ENCODE data around the gene CEND1.

Gene CEND1

DNA sequence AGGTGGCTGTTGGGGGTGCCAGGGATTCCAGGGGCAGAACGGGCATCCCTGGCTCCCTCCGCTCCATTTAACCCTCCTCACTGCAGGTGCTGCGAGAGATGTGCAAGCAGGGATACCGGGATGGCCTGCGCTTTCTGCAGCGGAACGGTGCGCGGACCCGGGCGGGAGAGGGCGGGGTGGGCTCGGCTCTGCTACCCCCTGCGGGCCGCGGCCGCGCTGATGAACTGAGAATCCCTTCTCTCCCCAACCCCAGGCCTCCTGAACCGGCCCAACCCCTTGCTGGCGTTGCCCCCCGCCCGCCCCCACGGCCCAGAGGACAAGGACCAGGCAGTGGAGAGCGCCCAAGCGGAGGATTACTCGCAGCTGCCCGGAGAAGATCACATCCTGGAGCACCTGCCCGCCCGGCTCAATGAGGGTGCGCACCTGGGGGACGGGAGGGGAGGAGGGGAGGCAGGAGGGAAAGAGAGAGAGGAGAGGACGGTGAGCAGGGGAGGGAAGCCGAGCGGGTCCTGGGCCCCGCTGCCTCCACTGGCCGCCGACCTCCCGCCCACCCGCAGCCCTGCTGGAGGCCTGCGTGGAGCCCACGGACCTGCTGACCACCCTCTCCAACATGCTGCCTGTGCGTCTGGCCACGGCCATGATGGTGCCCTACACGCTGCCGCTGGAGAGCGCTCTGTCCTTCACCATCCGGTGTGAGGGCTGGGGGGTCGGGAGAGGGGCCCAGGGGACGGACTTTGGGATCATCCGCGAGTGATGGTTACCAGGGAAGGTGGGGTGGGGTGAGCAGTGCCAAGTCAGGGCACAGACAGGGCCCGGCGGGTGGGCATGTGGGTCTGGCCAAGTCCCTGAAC lies 33.8 kb upstream of the CEND1 start:
- Histone ChIP-seq H3K4me1 (ENCODE audit: insufficient read depth, low read length) (peaks cover 44% of the 10 kb centered on the region), H3K27ac (ENCODE audit: low read length) (no peak overlapping the region), H3K9ac (ENCODE audit: low read depth, low read length) (no peak overlapping the region), H3K36me3 (ENCODE audit: insufficient read depth, low read length) (peaks cover 39% of the 10 kb centered on the region), H3K27me3 (ENCODE audit: insufficient read depth, low read length, poor library complexity) (peaks cover 28% of the 10 kb centered on the region), H3K9me3 (ENCODE audit: insufficient read depth, low read length, severe bottlenecking) (no peaks in the 10 kb centered on the region), H4K20me1 (ENCODE audit: insufficient read depth, low read length) (peaks cover 42% of the 10 kb centered on the region), H3K79me2 (ENCODE audit: insufficient read depth, low read length) (peaks cover 23% of the 10 kb centered on the region), H3K4me2 (ENCODE audit: insufficient read depth, low read length) (no peak overlapping the region), H2AFZ (ENCODE audit: low read depth, low read length) (no peak overlapping the region), H3K4me3 (ENCODE audit: low read depth in 1 of 2, low read length in 2 of 2) (no peak overlapping the region)
- ATAC-seq (ENCODE audit: insufficient read depth, low read depth) = no peak
- DNase-seq = no peak
- TF ChIP-seq EZH2 (IDR thresholded peaks at IDR 0.05; ENCODE audit: borderline replicate concordance, low read depth, low read length, severe bottlenecking) = no peak

DNA sequence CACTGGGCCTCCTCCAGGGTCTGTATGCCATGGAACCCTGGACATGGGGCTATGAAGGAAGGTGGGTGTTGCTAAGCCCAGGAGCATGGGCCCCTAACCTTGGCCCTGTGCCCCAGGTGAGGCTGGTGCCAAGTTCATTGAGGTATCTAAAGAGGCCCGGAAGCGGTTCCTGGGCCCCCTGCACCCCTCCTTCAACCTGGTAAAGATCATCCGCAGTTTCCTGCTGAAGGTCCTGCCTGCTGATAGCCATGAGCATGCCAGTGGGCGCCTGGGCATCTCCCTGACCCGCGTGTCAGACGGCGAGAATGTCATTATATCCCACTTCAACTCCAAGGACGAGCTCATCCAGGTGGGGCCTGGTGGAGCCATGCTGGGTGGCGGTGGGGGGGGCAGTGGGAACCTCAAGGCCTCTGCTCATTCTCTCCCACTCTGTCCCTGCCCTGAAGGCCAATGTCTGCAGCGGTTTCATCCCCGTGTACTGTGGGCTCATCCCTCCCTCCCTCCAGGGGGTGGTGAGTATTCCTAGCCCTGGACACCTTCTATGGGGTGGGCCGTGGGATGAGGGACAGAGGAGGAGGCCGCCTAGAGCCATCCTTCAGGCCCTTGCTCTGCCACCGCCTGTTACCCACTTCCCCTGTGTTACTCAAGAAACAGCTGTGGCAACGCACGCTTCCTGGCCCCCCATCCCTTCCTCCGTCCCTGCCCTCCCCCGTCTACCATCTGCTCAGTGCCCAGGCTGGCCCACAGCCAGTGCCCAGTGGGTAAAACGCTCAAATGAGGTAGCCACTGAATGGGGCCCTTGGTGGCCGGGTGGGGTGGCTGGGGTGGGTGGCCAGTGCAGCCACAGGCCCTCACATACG lies 31.9 kb upstream of the CEND1 start:
- Histone ChIP-seq H3K36me3 (ENCODE audit: insufficient read depth, low read length) (peaks cover 39% of the 10 kb centered on the region), H3K27me3 (ENCODE audit: insufficient read depth, low read length, poor library complexity) (peaks cover 9% of the 10 kb centered on the region), H3K9ac (ENCODE audit: low read depth, low read length) (no peak overlapping the region; the same call in 1 of the 2 replicates), H4K20me1 (ENCODE audit: insufficient read depth, low read length) (peaks cover 32% of the 10 kb centered on the region), H3K27ac (ENCODE audit: low read length) (no peak overlapping the region), H3K4me2 (ENCODE audit: insufficient read depth, low read length) (peak overlapping the region; percentile 100), H2AFZ (ENCODE audit: low read depth, low read length) (no peak overlapping the region), H3K4me3 (ENCODE audit: low read depth in 1 of 2, low read length in 2 of 2) (no peak overlapping the region), H3K4me1 (ENCODE audit: insufficient read depth, low read length) (peaks cover 36% of the 10 kb centered on the region), H3K79me2 (ENCODE audit: insufficient read depth, low read length) (peaks cover 23% of the 10 kb centered on the region), H3K9me3 (ENCODE audit: insufficient read depth, low read length, severe bottlenecking) (no peaks in the 10 kb centered on the region)
- TF ChIP-seq, protein P1, sequence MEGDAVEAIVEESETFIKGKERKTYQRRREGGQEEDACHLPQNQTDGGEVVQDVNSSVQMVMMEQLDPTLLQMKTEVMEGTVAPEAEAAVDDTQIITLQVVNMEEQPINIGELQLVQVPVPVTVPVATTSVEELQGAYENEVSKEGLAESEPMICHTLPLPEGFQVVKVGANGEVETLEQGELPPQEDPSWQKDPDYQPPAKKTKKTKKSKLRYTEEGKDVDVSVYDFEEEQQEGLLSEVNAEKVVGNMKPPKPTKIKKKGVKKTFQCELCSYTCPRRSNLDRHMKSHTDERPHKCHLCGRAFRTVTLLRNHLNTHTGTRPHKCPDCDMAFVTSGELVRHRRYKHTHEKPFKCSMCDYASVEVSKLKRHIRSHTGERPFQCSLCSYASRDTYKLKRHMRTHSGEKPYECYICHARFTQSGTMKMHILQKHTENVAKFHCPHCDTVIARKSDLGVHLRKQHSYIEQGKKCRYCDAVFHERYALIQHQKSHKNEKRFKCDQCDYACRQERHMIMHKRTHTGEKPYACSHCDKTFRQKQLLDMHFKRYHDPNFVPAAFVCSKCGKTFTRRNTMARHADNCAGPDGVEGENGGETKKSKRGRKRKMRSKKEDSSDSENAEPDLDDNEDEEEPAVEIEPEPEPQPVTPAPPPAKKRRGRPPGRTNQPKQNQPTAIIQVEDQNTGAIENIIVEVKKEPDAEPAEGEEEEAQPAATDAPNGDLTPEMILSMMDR (IDR thresholded peaks at IDR 0.05; ENCODE audit: borderline replicate concordance, extremely low read depth, low read length, poor library complexity, severe bottlenecking) = no peak
- no peak for TF ChIP-seq EZH2 (IDR thresholded peaks at IDR 0.05; ENCODE audit: borderline replicate concordance, low read depth, low read length, severe bottlenecking)
- DNase-seq = no peak
- no peak for ATAC-seq (ENCODE audit: insufficient read depth, low read depth)

DNA sequence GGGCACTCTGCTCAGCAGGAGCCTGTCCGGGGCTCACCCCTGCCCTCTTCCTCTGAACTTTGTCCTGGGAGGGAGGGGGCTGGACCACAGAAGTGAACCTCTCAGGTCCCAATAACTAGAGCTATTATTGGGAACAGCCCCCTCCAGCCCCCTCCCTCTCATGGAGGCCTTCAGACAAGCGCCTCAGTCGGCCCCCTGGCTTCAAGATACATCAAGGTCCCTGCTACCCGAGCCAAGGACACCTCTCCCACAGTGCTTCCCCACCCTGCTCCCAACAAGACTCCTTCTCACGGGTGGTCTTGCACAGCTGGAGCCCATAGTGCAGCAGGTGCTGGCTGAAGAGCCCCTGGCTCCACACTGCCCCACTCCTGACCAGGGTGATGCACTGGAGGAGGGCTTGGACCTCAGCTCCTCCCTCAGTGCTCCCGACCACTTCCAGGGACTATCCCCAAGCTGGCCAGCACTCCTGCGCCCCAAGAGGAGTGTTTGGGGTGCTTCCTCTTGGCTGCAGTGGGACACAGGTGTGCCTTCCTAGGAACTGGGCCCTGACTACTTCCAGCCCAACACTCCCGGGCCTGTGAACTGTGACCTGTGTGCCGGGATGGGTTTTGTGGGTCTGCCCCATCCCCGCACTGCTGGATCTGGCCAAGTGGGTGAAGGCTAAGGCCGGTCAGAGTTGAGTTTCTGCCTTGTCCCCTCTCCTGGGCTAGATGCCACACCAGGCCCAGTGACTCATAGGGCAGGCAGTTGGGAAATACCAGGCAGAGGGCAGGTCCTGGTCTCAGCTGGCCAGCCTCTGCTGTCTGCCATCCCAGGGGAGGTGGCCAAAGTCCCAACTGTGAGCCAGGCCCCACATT lies 31.0 kb upstream of the CEND1 start:
- H3K27me3 ChIP-seq (ENCODE audit: insufficient read depth, low read length, poor library complexity) = peaks cover 2% of the 10 kb centered on the region
- peak overlapping the region; percentile 74 to 87; a peak in 3 of 4 replicates for H3K4me3 ChIP-seq (ENCODE audit: low read depth in 1 of 2, low read length in 2 of 2)
- peaks cover 27% of the 10 kb centered on the region for H3K4me1 ChIP-seq (ENCODE audit: insufficient read depth, low read length)
- H3K9me3 ChIP-seq (ENCODE audit: insufficient read depth, low read length, severe bottlenecking) = no peaks in the 10 kb centered on the region
- peaks cover 37% of the 10 kb centered on the region for H4K20me1 ChIP-seq (ENCODE audit: insufficient read depth, low read length)
- no peak for DNase-seq
- H3K9ac ChIP-seq (ENCODE audit: low read depth, low read length) = peak overlapping the region; percentile 92
- H3K4me2 ChIP-seq (ENCODE audit: insufficient read depth, low read length) = peak overlapping the region; percentile 100
- H3K27ac ChIP-seq (ENCODE audit: low read length) = no peak overlapping the region; the same call in 1 of the 2 replicates
- ATAC-seq (ENCODE audit: insufficient read depth, low read depth) = no peak
- no peak overlapping the region for H2AFZ ChIP-seq (ENCODE audit: low read depth, low read length)
- peaks cover 23% of the 10 kb centered on the region for H3K79me2 ChIP-seq (ENCODE audit: insufficient read depth, low read length)
- H3K36me3 ChIP-seq (ENCODE audit: insufficient read depth, low read length) = peaks cover 39% of the 10 kb centered on the region
- TF ChIP-seq, protein P1 (IDR thresholded peaks at IDR 0.05; ENCODE audit: borderline replicate concordance, extremely low read depth, low read length, poor library complexity, severe bottlenecking) = no peak
- no peak for TF ChIP-seq EZH2 (IDR thresholded peaks at IDR 0.05; ENCODE audit: borderline replicate concordance, low read depth, low read length, severe bottlenecking)

Measured in DND-41 (cell line).